ENCODE measurements around the gene IGBP1. TPM values are rescaled to one million over a fixed set of nuclear protein-coding genes. Genes with fewer than 3 reads are reported as not detected.

Gene IGBP1
- total RNA-seq, 4 donors from 2014 or later = 23.7 to 99.0 (median 56.5) TPM

- Histone ChIP-seq H3K9me3 (no peaks in the 10 kb centered on the region), H3K27me3 (no peaks in the 10 kb centered on the region), H3K4me1 (peaks cover 0 to 18% (median 6%) of the 10 kb centered on the region in 4 donors), H3K27ac (peak overlapping the region in 1 of 4 donors; percentile 93), H3K4me3 (no peak overlapping the region), H3K36me3 (no peaks in the 10 kb centered on the region)
- TF ChIP-seq POLR2AphosphoS5 (IDR thresholded peaks at IDR 0.05) = no peak
- TF ChIP-seq EP300 (IDR thresholded peaks at IDR 0.05; ENCODE audit: low read depth) = no peak
- TF ChIP-seq POLR2A (IDR thresholded peaks at IDR 0.05) = no peak
- no peak for TF ChIP-seq CTCF (IDR thresholded peaks at IDR 0.05)
- intact Hi-C loops (cut with DNase I; ENCODE audit: low total_unique reads) = no loop called here
- WGBS, 2 donors (ENCODE audit: low coverage in 1 of 2) = 38 to 50% methylated on average over 3 to 4 of the region's 4 CpGs
- DNase-seq = no peak
- in situ Hi-C loops (cut with MboI; ENCODE audit: low pct_ligation_motif_present in 1 of 4, low pct_unique_long_range_greater_than_20kb in 1 of 4, low sequenced_read_pairs in 3 of 4) = no loop called here
Measured at GRCh38 chrX:70132224-70132623, 1.0 kb upstream of the IGBP1 start.

- Histone ChIP-seq H3K27me3 (no peaks in the 10 kb centered on the region), H3K27ac (peak overlapping the region; percentile 87 to 93 (median 92)), H3K9me3 (no peaks in the 10 kb centered on the region), H3K4me1 (peaks cover 0 to 18% (median 6%) of the 10 kb centered on the region in 4 donors), H3K4me3 (peak overlapping the region; percentile 14 to 88 (median 54)), H3K36me3 (no peaks in the 10 kb centered on the region)
- WGBS, 2 donors (ENCODE audit: low coverage in 1 of 2) = 0 to 30% methylated on average over 2 to 8 of the region's 8 CpGs
- in situ Hi-C loops (cut with MboI; ENCODE audit: low pct_ligation_motif_present in 1 of 4, low pct_unique_long_range_greater_than_20kb in 1 of 4, low sequenced_read_pairs in 3 of 4) = no loop called here
- TF ChIP-seq EP300 (IDR thresholded peaks at IDR 0.05; ENCODE audit: low read depth) (no peak), POLR2A (IDR thresholded peaks at IDR 0.05) (no peak), POLR2AphosphoS5 (IDR thresholded peaks at IDR 0.05) (no peak), CTCF (IDR thresholded peaks at IDR 0.05) (no peak)
- DNase-seq = no peak
- intact Hi-C loops (cut with DNase I; ENCODE audit: low total_unique reads) = no loop called here
Measured at GRCh38 chrX:70132877-70133302, 357 bp upstream of the IGBP1 start.

GRCh38 chrX:70134116-70134477, 850 bp downstream of the IGBP1 start:
- in situ Hi-C loops (cut with MboI; ENCODE audit: low pct_ligation_motif_present in 1 of 4, low pct_unique_long_range_greater_than_20kb in 1 of 4, low sequenced_read_pairs in 3 of 4) (no loop called here), intact Hi-C loops (cut with DNase I; ENCODE audit: low total_unique reads) (no loop called here)
- no peaks in the 10 kb centered on the region for H3K9me3 ChIP-seq
- peak; percentile 11 for DNase-seq
- WGBS, 2 donors (ENCODE audit: low coverage in 1 of 2) = 43% methylated on average over 12 of the region's 12 CpGs; no CpG with 5 or more reads in 1 of the 2 donors
- peaks cover 0 to 18% (median 6%) of the 10 kb centered on the region in 4 donors for H3K4me1 ChIP-seq
- no peaks in the 10 kb centered on the region for H3K27me3 ChIP-seq
- peak overlapping the region; percentile 87 to 93 (median 92) for H3K27ac ChIP-seq
- no peak for TF ChIP-seq CTCF (IDR thresholded peaks at IDR 0.05)
- TF ChIP-seq EP300 (IDR thresholded peaks at IDR 0.05; ENCODE audit: low read depth) = no peak
- no peak for TF ChIP-seq POLR2AphosphoS5 (IDR thresholded peaks at IDR 0.05)
- TF ChIP-seq POLR2A (IDR thresholded peaks at IDR 0.05) = no peak
- H3K4me3 ChIP-seq = peak overlapping the region; percentile 48 to 88 (median 56)
- no peaks in the 10 kb centered on the region for H3K36me3 ChIP-seq

- DNase-seq = no peak
- no peak overlapping the region for H3K4me3 ChIP-seq
- TF ChIP-seq EP300 (IDR thresholded peaks at IDR 0.05; ENCODE audit: low read depth) (no peak), POLR2A (IDR thresholded peaks at IDR 0.05) (no peak), CTCF (IDR thresholded peaks at IDR 0.05) (no peak), POLR2AphosphoS5 (IDR thresholded peaks at IDR 0.05) (no peak)
- no peaks in the 10 kb centered on the region for H3K9me3 ChIP-seq
- H3K4me1 ChIP-seq = peaks cover 0 to 18% (median 6%) of the 10 kb centered on the region in 4 donors
- 80 to 100% methylated on average over 2 of the region's 2 CpGs for WGBS, 2 donors (ENCODE audit: low coverage in 1 of 2)
- intact Hi-C loops (cut with DNase I; ENCODE audit: low total_unique reads) = no loop called here
- no peak overlapping the region for H3K27ac ChIP-seq
- no peaks in the 10 kb centered on the region for H3K36me3 ChIP-seq
- no peaks in the 10 kb centered on the region for H3K27me3 ChIP-seq
- in situ Hi-C loops (cut with MboI; ENCODE audit: low pct_ligation_motif_present in 1 of 4, low pct_unique_long_range_greater_than_20kb in 1 of 4, low sequenced_read_pairs in 3 of 4) = no loop called here
Measured at GRCh38 chrX:70138622-70139021, 5.4 kb downstream of the IGBP1 start.
